GM04504 (cell line): ENCODE results near the gene SIK3.

Experiments
- DNase-seq: peaks from one replicate; pipeline ENCODE4 v3.0.0-alpha.2; 2012; ENCODE audit warnings: low read depth

Gene SIK3

GRCh38 chr11:116969694-116970093 lies 128.5 kb downstream of the SIK3 start:
- no peak for DNase-seq

- DNase-seq = no peak
These were observed 134.0 kb downstream of the SIK3 start for GRCh38 chr11:116964269-116964668.

- DNase-seq = no peak
These were observed 134.4 kb downstream of the SIK3 start for GRCh38 chr11:116963813-116964212.

- DNase-seq = no peak
These were observed 136.1 kb downstream of the SIK3 start for GRCh38 chr11:116962108-116962507.

GRCh38 chr11:116960930-116961329 lies 137.3 kb downstream of the SIK3 start:
- DNase-seq = no peak

- DNase-seq = no peak
These were observed 140.0 kb downstream of the SIK3 start for GRCh38 chr11:116958246-116958645.

- DNase-seq = no peak
These were observed 142.3 kb downstream of the SIK3 start for GRCh38 chr11:116955949-116956348.

GRCh38 chr11:116955548-116955947 lies 142.7 kb downstream of the SIK3 start:
- no peak for DNase-seq

GRCh38 chr11:116953530-116954285 lies 144.5 kb downstream of the SIK3 start:
- no peak for DNase-seq

GRCh38 chr11:116951762-116952161 lies 146.5 kb downstream of the SIK3 start:
- DNase-seq = no peak

GRCh38 chr11:116950210-116950609 lies 148.0 kb downstream of the SIK3 start:
- no peak for DNase-seq

GRCh38 chr11:116948391-116948790 lies 149.8 kb downstream of the SIK3 start:
- no peak for DNase-seq

GRCh38 chr11:116946414-116946813 lies 151.8 kb downstream of the SIK3 start:
- no peak for DNase-seq

GRCh38 chr11:116939499-116939898 lies 158.7 kb downstream of the SIK3 start:
- DNase-seq = no peak

- DNase-seq = no peak
These were observed 159.7 kb downstream of the SIK3 start for GRCh38 chr11:116938471-116939070.

- DNase-seq = no peak
These were observed 161.3 kb downstream of the SIK3 start for GRCh38 chr11:116936754-116937446.

GRCh38 chr11:116935514-116935913 lies 162.7 kb downstream of the SIK3 start:
- DNase-seq = no peak

- DNase-seq = no peak
These were observed 163.1 kb downstream of the SIK3 start for GRCh38 chr11:116935089-116935488.

- DNase-seq = no peak
These were observed 164.3 kb downstream of the SIK3 start for GRCh38 chr11:116933961-116934360.

- DNase-seq = no peak
These were observed 166.0 kb downstream of the SIK3 start for GRCh38 chr11:116932181-116932580.

- no peak for DNase-seq
These were observed 166.8 kb downstream of the SIK3 start for GRCh38 chr11:116931206-116931953.

GRCh38 chr11:116930586-116930985 lies 167.6 kb downstream of the SIK3 start:
- no peak for DNase-seq

- DNase-seq = no peak
These were observed 168.1 kb downstream of the SIK3 start for GRCh38 chr11:116930177-116930576.
